ENCODE results near the gene C9orf153.
"Not testable (repeated sequence)": the region's sequence is repeated elsewhere in the genome, so short reads cannot be mapped to it uniquely, and the experiment has no call there.

C9orf153 gene

DNA sequence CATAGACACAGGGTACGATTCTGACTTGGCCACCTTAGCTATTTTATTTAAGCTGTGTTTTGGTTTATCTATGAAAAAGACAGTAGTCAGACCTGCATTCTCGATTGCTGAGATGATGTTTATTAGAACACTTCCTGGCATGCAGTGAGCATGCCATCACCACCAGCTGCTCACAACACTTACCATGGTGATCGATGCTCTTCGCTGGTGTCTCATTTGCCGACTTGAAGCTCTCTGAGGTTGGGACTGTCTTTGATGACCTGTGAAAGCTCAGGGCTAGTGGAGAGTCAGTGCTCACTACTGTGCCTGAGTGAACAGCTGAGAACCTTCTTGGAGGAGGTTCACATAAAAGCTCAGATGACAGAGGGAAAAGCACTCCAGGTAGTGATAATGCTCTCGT is 4.4 kb upstream of the C9orf153 start:
- DNase-seq (ENCODE audit: low read depth), result no peak

DNA sequence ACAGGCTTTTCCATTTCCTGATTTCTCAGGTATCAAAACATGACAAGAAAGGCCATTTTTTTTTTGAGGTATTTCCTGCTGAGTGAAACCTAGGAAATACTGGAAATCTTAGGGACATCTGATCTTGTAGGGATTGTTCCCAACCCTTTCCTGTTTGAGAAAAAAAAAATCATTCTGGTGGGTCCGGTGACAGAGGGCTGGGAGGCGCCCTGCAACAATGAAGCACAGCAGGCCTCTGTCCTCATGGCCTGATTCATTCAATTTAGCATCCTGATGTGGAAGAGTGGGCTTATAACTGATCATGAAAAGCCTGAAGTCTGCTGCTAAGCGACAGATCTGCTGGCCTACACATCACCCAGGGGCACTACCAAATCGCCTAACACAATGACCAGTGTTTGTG is 3.0 kb upstream of the C9orf153 start:
- no peak for DNase-seq (ENCODE audit: low read depth)

DNA sequence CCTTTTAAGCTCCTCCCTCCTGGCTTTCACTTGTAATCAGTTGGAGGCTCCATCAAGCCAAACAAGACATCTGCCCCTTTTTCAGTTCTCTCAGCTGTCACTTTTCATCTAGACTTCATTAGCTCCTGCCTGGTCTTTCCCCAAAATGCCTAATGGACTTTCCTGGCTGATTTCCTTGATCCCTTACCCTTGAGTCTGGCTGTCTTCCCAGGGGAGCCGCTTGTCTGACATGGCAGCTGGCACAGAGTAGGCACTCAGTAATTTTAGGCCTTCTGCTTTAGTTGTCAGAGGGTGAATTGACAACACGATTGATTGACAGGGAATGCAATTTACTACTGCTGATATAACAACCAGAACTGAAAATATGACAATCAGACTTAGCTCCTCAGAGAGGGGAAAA is 2.1 kb downstream of the C9orf153 start:
- no peak for DNase-seq (ENCODE audit: low read depth)

DNA sequence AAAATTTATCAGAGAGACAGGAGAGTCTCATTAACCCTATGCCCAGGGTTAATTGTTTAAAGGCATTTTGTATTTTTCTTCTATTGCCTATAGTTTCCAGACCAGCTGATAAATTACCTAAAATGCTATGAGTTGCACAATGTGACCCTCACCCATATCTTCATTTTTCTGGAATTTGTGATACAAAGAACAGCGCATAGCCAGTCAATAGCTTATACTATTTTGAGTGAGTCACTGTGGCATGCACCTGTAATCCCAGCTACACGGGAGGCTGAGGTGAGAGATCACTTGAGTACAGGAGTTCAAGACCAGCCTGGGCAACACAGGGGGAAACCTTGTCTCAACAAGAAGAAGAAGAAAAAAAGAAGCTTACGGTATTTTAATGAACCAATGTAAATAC is 2.8 kb downstream of the C9orf153 start:
- DNase-seq (ENCODE audit: low read depth), result no peak

DNA sequence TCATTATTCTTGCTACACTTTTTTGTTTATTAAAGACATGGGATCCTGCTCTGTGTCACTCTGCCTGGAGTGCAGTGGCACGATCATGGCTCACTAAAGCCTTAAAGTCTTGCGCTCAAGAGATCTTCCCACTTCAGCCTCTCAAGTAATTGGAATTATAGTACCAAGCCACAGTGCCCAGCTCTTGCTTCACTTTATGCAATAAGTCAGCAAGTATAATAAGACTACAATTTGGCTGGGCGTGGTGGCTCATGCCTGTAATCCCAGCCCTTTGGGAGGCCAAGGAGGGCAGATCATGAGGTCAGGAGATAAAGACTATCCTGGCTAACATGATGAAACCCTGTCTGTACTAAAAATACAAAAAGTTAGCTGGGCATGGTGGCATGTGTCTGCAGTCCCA is 5.9 kb downstream of the C9orf153 start:
- no peak for DNase-seq (ENCODE audit: low read depth)

DNA sequence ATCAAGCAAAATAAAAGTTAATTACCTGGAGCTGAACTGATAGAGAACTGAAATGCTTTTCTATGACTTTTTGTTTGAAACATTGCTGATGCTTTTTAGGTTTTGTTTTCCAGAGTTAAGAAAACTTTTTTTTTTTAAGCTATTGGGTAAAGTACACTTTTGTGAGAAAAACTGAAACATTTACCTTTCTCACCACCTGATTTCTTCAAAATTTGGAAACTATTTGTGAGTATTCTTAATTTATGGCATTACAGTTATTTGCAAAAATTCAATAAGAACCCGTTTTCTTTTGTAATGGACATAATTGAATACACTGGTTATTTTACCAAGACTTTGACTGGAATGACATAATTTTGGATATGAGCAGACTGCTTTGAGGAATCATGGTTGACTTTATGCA is 6.6 kb downstream of the C9orf153 start:
- DNase-seq (ENCODE audit: low read depth), result no peak

DNA sequence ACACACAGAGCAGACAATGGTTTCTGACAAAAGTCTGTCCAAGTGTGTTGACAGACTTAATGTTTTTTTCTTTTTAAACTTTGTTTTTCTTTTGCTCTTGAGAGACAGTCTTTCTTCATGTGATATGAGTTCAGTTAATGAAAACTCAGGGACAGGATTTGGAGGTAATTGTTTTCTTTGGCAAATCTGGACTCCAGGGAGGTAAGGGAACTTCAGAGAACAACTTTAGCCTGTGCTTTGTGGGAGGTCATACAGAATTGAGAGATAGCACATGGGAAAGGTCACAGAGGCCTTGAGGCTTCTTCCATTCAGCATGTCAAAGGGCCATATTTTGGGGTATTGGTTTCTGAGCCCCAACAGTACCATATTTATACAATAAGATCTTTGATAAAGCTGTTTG is 9.3 kb downstream of the C9orf153 start:
- DNase-seq (ENCODE audit: low read depth), result no peak

DNA sequence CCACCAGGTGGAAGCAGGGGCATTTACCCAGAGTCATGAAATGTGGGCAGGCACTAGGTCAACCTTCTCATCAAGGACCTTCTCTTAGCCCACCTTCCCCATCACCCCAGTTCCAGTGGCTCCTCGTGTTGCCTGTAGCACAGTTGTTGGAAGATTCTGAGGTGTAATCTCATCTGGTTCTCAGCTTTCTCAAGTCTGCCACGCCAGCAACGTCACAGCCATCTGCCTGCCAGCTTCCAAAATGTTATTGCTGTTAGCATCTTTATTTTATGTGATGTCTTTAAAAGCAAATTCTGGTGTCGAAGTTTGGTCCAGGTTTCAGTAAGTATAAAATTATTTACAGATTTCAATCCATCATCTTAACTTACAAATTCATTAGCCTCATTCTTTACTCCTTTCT is 10.7 kb downstream of the C9orf153 start:
- DNase-seq (ENCODE audit: low read depth), result no peak

DNA sequence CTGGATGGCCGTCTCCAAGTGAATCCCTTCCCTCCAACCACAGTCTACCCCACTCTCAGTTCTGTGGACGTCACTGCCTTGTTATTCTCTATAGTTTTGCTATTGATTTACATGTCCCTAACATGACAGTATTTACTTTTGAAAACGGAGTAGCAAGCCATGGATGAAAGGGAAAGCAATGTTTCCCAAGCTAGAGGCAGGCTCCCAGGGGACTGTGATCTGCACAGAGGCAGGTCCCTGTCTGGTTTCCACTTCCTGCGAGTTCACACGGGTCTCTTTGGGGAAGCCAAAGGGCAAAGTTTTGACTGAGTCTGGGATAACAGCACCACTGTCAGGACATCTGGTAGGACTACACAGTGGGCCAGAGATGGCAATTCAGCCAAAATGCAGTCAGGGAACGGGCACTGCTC is 12.7 kb downstream of the C9orf153 start:
- no peak for DNase-seq (ENCODE audit: low read depth)

DNA sequence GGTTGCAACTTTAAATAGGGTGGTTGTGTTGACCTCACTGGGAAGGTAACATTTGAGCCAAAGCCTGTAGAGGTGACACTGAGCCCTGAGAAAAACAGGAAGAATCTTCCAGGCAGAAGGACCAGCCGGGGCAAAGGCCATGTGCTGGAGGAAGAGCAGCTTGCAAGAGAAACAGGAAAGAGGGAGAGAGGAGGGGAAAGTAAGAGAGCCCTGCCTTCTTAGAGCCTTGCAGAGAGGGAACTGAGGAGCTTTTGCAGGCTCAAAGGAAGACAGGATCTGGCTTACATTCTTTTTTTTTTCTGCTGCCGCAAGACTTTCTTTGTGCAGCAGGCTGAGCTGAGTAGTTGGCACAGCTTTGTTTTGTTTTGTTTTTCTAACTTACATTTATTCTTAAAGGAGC is 17.4 kb downstream of the C9orf153 start:
- no peak for DNase-seq (ENCODE audit: low read depth)

DNA sequence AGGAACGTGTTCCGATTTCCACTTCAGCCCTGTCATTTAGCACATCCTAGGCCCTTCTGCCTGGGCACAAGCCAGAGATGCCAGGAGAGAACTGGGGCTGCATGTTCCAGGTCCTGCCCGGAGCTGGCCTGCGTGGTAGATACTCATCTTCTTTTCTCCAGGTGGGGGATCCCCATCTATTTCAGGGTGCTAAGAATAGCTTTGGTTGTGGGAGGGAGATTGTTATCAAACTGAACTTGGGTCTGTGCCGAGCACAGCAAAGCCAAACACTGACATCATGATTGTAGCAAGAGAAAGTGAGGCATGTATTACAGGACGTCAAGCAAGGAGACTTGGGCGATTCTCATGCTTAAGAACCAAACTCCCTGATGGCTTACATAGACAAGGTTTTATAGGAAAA is 18.2 kb downstream of the C9orf153 start:
- DNase-seq (ENCODE audit: low read depth), result no peak

DNA sequence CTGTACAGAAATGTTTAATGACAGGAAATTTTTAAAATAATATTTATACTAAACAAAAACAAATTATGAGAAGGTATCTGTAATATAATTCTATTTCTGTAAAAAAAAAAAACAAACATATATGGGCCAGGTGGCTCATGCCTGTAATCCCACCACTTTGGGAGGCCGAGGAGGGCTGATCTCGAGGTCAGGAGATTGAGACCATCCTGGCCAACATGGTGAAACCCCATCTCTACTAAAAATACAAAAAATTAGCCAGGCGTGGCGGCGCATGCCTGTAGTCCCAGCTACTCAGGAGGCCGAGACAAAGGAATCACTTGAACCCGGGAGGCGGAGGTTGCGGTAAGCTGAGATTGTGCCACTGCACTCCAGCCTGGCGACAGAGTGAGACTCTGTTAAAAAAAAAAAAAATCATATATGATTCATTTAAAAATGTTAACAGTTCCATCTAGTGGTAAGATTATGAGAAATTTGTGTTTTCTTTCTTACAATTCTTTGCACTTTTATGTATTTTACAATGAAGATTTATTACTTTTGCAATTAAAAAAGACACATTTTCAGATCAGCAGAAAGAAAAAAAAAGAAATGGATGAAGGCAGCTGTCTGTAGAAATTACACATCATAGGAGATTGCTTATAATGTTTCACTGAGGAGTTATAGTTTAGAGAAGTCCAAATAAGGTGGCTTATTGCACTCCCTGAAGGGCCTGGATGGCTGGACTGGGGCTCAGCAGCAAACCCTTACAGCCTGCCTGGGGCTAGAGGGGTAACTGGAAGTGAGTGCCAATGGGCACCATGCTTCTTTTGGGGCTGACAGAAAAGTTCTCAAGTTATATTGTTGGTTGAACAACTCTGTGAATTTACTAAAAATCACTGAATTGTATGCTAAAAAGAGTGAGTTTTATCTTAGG is 20.3 kb downstream of the C9orf153 start:
- DNase-seq (ENCODE audit: low read depth), result no peak

DNA sequence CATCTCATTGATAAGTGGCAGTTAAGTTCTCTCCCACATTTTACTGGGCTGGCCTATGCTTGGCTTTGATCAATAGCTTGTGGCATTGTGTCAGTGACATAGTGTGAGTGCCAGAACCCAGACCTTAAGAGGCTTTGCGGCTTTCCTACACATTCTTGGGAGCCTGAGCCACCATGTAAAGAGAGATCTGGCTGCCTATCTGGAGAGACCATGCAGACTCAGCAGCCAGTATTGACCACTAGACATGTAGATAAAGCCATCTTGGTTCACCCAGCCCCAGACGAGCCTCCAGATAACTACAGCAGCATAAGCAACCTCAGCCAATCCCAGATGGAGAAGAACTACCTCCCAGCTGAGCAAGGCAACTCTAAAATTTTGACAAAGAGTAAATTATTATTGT is 28.6 kb downstream of the C9orf153 start:
- no peak for DNase-seq (ENCODE audit: low read depth)

DNA sequence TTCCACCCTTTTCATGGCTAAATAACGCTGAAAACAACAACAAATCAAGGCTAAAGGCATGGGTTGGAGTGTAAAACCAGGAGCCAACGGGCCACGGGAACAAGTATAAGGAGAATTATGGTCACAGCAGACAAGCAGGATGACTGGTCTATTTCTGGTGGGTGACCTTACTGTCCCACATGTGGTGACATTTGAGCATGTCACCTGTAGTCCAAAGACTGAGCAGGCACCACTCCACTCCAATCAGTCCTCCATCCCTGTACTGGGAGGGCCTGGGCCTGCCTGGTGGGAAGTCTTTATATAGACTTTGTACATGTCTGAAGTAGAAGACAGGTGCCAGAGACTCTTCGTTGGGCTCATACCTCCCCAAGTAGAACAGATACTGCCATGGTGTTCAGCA is 36.8 kb downstream of the C9orf153 start:
- no peak for DNase-seq (ENCODE audit: low read depth)

DNA sequence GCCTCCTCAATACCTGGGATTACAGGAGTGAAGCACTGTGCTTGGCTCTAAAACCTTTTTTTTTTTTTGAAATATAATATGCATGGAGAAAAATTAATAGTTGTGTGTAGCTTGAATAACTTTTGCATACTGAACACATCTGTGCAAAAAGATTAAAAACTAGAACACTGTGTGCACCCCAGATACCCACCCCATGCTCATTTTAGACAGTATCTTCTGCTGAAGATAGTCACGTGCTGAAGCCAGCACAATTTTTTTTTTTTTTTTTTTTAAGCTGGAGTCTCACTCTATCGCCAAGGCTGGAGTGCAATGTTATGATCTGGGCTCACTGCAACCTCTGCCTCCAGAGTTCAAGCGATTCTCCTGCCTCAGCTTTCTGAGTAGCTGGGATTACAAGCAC is 39.9 kb downstream of the C9orf153 start:
- no peak for DNase-seq (ENCODE audit: low read depth)

DNA sequence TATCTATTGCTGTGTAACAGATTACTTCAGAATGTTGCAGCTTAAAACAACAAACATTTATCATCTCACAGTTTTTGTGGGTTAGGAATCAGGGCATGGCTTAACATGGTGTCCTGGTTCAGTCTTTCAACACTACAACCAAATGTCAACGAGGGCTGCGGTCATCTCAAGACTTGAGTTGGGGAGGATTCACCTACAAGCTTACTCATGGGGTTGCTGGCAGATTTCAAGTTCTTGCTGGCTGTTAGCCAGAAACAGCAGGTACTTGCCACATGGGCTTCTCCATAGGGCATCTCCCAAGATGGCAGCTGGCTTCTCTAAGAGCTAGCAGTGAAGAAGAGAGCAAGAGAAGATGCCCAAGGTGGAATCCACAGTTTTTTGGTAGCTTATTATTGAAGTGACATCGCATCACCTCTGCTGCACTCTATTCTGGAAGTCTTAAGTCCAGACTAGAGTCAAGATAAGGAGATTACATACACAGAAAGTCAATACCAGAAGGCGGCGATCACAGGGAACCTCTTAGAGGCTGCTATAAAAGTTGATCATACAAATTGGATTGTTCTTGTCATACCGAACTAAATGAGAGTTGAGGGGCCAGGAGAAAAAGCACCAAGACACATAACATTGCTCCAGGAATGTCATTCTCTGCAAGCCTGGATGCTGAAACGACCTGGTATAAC is 42.2 kb downstream of the C9orf153 start:
- DNase-seq (ENCODE audit: low read depth), result no peak

DNA sequence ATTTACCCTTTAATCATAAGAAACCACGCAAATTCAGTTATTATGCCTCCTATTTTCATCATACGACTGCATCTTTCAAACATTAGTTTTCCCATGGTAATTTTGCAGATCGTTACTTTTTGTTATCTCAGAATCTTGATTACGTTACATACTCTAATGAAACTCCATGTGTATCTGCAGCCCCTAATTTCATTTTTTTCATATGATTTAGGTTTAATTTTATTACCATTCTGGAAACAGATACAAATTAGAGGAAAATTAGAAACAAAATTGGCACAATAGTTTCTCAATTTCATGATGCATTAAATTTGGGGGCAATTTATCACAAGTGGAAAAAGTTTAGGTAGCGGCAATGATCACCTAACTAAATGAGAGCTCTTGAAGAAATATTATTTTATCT is 52.3 kb downstream of the C9orf153 start:
- no peak for DNase-seq (ENCODE audit: low read depth)

DNA sequence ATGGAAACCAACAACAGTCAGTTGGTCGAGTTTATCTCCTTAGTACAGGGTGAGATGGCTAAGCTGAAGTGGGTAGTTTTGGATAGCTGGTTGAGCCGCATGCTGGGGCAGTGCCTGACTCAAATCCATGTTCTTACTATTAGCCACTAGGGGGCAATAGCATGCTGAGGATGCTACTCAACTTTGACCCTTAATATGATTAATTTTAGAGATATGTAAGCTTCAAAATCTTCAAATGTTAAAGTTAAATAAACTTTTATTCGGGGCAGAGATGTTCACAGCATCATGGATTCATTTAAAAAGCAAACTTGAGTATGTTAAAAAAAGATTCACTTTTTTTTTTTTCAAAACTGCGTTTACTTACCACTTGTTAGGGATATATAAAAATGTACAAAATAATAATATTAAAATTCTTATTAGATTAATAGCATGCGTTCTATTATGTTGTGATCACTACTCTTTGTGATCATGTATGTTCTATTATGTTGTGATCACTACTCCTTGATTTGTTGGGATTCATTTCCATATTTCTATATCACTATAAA is 57.0 kb downstream of the C9orf153 start:
- DNase-seq (ENCODE audit: low read depth), result peak; percentile 24

DNA sequence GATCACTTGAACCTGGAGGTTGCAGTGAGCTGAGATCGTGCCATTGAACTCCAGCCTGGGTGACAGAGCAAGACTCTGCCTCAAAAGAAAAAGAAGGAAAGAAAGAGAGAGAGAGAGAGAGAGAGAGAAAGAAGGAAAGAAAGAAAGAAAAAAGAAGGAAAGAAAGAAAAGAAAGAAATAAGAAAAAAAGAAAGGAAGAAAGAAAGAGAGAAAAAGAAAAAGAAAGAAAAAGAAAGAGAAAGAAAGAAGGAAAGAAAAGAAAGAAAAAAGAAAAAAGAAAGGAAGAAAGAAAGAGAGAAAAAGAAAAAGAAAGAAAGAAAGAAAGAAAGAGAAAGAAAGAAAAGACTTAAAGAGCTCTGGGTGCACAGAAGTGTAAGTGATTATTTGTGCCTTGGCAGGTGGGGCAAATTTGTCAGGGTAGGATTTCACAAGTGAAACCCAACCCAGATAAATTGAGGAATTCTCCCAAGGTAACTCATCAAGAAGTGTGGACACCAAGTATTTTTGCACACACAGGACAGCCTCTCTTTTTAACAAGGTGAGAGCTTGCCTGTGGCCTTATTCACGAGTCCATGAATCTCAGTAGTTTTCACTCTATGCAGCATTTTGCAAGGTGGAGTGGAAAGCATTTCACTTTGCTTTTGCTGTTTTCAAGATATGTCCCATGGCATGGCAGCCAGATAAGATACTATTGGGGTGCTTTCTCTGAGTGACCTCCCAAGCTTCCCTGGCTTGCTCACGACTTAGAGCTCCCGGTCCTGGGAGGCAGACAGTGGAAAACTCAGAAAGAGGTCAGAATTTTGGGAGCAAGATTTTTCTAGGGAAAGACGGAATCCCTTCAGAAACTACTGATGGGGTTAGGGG is 57.8 kb downstream of the C9orf153 start:
- no peak for DNase-seq (ENCODE audit: low read depth)

DNA sequence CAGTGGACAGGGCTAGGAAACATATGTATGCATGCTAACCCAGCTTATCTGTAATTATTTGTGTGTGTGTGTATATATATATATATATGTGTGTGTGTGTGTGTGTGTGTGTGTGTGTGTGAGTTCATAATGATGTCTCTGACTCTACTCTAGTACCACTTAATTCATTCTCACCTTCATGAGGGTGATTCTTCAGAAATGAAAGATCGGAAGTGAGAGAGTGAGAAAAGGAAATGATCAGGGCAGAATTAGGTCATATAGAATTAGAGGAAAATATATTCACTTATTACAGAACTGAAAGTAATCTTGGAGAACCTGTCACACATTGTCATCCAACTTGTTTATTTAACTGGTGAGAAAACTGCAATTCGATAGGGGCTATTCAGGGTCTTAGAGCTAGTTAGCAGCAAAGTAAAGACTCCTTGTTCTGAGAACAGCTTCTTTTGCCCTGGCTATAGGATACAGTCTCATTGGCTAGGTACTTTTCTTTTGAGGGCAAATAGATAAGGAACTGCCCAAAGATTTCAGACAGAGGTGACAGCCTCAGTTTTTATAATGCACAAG is 58.8 kb downstream of the C9orf153 start:
- DNase-seq (ENCODE audit: low read depth), result no peak

DNA sequence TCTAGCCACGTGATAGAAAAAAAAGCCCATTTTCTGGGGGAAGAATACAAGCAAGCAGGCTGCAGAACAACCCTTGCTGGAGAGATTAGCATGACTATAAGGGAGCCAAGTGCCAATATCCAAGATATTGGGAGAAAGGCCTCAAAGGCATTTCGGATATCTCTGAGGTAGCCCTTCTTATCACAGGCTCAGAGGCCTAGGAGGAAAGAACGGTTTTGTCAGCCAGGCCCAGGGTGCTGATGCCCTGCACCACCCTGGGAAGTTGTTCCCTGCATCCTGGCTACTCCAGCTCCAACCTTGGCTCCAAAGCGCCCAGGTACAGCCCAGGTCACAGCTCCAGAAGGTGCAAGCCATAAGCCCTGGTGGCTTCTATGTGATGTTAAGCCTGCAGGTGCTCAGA is 66.4 kb downstream of the C9orf153 start:
- no peak for DNase-seq (ENCODE audit: low read depth)

DNA sequence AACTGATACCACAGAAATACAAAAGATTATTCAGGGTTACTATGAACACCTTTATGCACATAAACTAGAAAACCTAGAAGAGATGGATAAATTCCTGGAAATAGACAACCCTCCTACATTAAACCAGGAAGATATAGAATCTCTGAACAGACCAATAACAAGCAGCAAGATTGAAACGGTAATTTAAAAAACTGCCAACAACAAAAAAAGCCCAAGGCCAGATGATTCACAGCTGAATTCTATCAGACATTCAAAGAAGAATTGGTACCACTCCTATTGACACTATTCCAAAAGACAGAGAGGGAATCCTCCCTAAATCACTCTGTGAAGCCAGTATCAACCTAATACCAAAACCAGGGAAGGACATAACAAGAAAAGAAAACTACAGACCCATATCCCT is 68.8 kb downstream of the C9orf153 start:
- DNase-seq (ENCODE audit: low read depth), result not testable (repeated sequence)
